Left ventricle myocardium inferior (tissue), 1 donor: ENCODE results near the gene PNKD. TPM values are rescaled to one million over a fixed set of nuclear protein-coding genes. Genes with fewer than 3 reads are reported as not detected.
A peak's percentile ranks its signal among the peaks of the same experiment; 100 is the strongest.

Experiments
- DNase-seq: peaks from one replicate; pipeline ENCODE4 v3.0.0-alpha.2; 2020
- H3K27ac ChIP-seq: fragments of 200-600 bp; replicated peaks from 2 replicates; pipeline ENCODE4 v1.8.0; 2021
- H3K27me3 ChIP-seq: fragments of 200-600 bp; 2 replicates; pipeline ENCODE4 v1.8.0; 2021; ENCODE audit warnings: low read depth
- H3K36me3 ChIP-seq: fragments of 200-600 bp; 2 replicates; pipeline ENCODE4 v1.8.0; 2021
- H3K4me1 ChIP-seq: fragments of 200-600 bp; 2 replicates; pipeline ENCODE4 v1.8.0; 2021
- H3K4me3 ChIP-seq: fragments of 200-600 bp; 2 replicates; pipeline ENCODE4 v1.8.0; 2021; ENCODE audit warnings: mild to moderate bottlenecking, moderate library complexity
- H3K9me3 ChIP-seq: fragments of 200-600 bp; replicated peaks from 2 replicates; pipeline ENCODE4 v1.8.0; 2021
- CTCF ChIP-seq: fragments of 200-600 bp; IDR thresholded peaks from 2 replicates; pipeline ENCODE4 v1.8.0; 2021; ENCODE audit warnings: antibody characterized with exemption, mild to moderate bottlenecking, borderline replicate concordance
- intact Hi-C: fragments of 100-400 bp; cut with micrococcal nuclease; formaldehyde crosslinking; loops from one replicate; pipeline ENCODE4 v1.11.0; 2022
- total RNA-seq: library from RNA; stranded (reverse); fragmentation: NEBNext Ultra II Directional; extraction: Animal tissue kit (Norgen Biotek cat#: 25700); gene quantifications from one replicate; pipeline ENCODE4 v1.2.1, GENCODE V29; 2021
- donor health status: DM: no; HTN: yes; CAD: no; lungs with severe emphysema.

PNKD gene
- total RNA-seq, 1 donor from 2014 or later, result 75.4 TPM

GRCh38 chr2:218327451-218328210 is 57.3 kb downstream of the PNKD start:
- DNase-seq, result no peak
- intact Hi-C loops, result no loop called here
- Histone ChIP-seq H3K9me3 (no peaks in the 10 kb centered on the region), H3K27ac (no peak overlapping the region), H3K4me3 (no peak overlapping the region), H3K4me1 (peaks cover 28% of the 10 kb centered on the region), H3K36me3 (no peaks in the 10 kb centered on the region), H3K27me3 (no peaks in the 10 kb centered on the region)
- no peak for TF ChIP-seq CTCF

- no peaks in the 10 kb centered on the region for H3K27me3 ChIP-seq
These were observed 58.0 kb downstream of the PNKD start for GRCh38 chr2:218328294-218328693.

GRCh38 chr2:218329027-218329825 is 58.9 kb downstream of the PNKD start:
- Histone ChIP-seq H3K4me1 (peaks cover 13% of the 10 kb centered on the region), H3K27ac (no peak overlapping the region), H3K4me3 (no peak overlapping the region), H3K27me3 (no peaks in the 10 kb centered on the region), H3K36me3 (no peaks in the 10 kb centered on the region), H3K9me3 (peaks cover 2% of the 10 kb centered on the region)
- TF ChIP-seq CTCF, result no peak
- intact Hi-C loops, result no loop called here
- no peak for DNase-seq

More at GRCh38 chr2:218328294-218328693, 58.0 kb downstream of the PNKD start:
- peaks cover 22% of the 10 kb centered on the region for H3K4me1 ChIP-seq
- intact Hi-C loops, result no loop called here
- no peaks in the 10 kb centered on the region for H3K36me3 ChIP-seq
- TF ChIP-seq CTCF, result no peak
- H3K27ac ChIP-seq, result no peak overlapping the region
- no peak for DNase-seq
- H3K4me3 ChIP-seq, result no peak overlapping the region
- no peaks in the 10 kb centered on the region for H3K9me3 ChIP-seq

DNA sequence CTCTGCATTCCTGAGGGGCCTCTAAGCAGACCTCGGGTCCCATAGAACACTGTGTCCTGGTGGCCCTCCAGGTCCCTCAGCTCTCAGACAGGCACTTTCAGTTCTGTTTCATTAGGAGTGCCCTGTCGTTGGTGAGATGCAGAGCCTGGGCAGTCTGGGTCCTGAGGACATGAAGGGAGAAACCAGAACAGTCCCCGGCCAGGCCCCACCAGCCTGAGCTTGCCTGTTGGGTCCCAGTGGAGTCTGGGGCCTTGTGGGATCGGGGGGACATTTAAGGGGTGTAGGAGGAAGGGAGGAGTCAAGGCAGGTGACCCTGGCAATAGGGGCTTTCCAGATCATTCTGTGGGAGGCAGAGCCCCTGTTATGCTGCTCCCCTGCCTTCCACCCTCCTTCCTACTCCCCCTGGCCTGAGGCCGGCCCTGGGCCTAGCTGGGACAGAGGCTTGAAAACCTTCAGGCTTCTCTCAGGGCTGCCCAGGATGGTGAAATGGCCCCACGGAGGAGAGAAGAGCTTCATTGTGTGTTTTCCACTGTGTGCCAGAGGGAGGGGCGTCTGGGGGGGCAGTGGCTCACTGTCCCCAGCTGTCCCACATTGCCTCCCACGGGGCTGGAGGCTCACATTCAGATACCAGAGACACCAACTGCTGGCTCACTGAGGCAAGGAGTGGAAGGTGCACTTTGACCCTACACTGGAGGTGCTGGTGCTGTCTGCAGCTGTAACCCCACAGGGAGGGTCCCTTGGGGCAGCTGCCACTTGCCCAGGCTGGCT is 59.7 kb downstream of the PNKD start:
- no peak for DNase-seq
- no peaks in the 10 kb centered on the region for H3K36me3 ChIP-seq
- intact Hi-C loops, result no loop called here
- H3K4me1 ChIP-seq, result peaks cover 6% of the 10 kb centered on the region
- no peaks in the 10 kb centered on the region for H3K27me3 ChIP-seq
- H3K9me3 ChIP-seq, result peaks cover 8% of the 10 kb centered on the region
- no peak overlapping the region for H3K4me3 ChIP-seq
- no peak overlapping the region for H3K27ac ChIP-seq
- no peak for TF ChIP-seq CTCF

- intact Hi-C loops, result no loop called here
- H3K9me3 ChIP-seq, result peaks cover 8% of the 10 kb centered on the region
- TF ChIP-seq CTCF, result no peak
- no peak for DNase-seq
- H3K27ac ChIP-seq, result peak overlapping the region; percentile 54
- H3K36me3 ChIP-seq, result no peaks in the 10 kb centered on the region
- no peak overlapping the region for H3K4me3 ChIP-seq
- no peaks in the 10 kb centered on the region for H3K27me3 ChIP-seq
- H3K4me1 ChIP-seq, result no peaks in the 10 kb centered on the region
These were observed 61.4 kb downstream of the PNKD start for GRCh38 chr2:218331745-218332144.
